Stimulated activated CD8-positive, alpha-beta memory T cell treated with anti-CD3 and anti-CD28 coated beads, Interleukin-7, amount 100 ng/mL, for 4 hours (primary cell): ENCODE measurements around the gene TIAM1.

ENCODE experiments used
- DNase-seq, 2 donors: peaks; one replicate each; pipeline ENCODE4 v3.0.0-alpha.2; 2020; ENCODE audit warnings: low read depth in 2 of 2

Gene TIAM1

DNA sequence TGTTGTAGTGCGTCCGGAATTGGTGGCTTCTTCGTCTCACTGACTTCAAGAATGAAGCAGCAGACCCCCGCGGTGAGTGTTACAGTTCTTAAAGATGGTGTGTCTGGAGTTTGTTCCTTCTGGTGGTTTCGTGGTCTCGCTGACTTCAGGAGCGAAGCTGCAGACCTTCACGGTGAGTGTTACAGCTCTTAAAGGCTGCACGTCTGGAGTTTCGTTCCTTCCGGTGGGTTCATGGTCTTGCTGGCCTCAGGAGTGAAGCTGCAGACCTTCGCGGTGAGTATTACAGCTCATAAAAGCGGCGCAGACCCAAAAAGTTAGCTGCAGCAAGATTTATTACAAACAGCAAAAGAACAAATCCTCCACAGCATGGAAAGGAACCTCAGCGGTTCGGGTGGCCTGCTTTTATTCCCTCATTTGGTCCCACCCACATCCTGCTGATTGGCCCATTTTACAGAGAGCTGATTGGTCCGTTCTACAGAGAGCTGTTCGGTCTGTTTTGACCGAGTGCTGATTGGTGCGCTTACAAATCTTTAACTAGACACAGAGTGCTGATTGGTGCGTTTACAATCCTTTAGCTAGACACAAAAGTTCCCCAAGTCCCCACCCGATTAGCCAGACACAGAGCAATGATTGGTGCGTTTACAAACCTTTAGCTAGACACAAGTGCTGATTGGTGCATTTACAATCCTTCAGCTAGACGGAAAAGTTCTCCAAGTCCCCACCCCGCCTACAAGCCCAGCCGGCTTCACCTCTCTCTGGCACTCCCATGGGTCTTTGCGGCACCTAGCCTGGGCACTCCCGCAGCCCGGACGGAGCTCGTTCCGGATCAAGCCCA, 256.2 kb downstream of the TIAM1 start:
- DNase-seq, result no peak

DNA sequence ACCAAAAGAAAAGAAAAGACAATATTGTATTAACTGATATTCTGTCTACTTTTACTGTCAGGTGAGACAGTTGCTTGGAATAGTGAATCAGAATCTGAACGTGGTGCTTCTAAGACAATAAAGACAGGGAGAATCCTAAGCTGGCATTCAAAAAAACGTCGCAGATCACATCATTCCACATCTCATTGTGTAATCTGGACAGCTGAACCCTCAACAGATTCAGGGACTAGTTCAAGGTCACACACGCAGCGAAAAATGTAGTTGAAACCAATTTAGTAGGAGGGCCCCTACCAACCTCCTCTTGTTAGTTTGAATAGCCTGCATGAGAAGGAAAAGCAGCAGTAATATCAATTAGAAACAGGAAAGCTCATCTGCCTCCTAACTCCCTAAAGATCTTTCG, 259.4 kb downstream of the TIAM1 start:
- DNase-seq, result no peak

DNA sequence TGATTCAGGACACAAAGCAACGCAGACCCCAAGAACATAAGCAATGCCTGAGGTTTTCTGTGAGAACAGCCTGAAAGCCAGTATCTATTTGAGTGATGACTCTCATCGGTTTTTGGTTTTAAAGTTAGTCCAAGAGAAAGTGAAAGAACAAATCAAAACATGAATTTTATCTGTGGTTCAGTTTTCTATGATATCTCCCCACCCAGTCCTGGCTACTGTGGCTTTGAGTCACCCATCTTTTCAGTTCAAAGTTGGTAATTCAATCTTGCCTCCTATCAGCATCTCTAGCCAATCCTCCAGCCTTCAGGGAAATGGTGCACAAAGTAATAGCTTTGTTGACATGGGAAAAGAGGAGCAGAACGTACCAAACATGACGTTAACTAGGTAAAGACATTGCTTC, 265.3 kb downstream of the TIAM1 start:
- no peak for DNase-seq

DNA sequence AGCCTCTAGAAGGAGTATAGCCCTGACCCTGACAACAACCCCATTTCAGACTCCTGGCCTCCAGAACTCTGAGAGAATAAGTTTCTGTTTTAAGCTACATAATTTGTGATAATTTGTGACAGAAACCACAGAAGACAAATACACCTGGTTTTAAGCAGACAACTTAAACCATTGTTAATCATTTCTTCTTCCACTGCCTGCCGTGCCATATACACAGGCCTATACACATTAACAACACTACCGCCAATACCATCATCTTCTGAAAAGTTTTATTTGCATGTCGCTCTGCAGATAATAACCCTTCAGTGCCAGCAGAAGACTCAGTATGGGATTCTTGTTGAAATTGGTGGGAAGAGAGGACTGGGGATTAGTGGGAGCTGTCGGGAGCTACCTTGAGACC, 265.8 kb downstream of the TIAM1 start:
- DNase-seq, result no peak

DNA sequence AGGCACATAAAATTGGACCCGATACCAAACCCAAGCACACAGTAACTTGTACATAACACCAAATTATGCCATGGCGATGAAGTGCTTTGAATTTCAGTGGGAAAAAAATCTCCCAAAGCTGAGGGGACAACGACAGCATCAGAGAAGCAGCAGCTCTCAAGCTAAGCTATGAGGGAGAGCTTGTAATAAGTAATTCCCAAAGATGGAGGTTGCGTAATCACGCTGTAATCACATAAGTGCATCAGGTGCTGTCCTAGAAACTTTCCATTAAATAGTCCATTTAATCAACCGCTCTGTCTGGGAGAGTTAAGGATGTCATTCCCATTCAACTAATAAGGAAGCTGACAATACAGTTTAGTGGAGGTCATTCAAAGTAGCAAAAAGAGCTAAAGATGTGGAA, 268.2 kb downstream of the TIAM1 start:
- no peak for DNase-seq

DNA sequence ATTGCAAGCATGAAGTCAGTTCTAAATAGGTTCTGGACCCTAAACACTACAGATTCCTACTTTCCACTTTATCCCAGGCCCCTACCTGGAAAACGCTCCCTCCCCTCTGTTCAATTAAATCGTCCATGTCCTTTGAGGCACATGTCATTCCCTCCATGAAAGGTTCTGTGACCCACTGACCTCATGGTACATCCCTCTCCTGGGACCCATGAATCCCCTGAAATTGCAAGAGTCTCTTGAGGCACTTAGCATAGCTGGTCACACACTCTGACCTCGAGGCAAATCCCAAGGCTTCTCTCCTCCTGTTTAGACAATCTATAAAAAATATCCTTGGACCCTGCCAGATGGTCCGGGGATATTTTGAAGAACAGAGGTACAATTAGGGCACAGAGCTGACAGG, 271.5 kb downstream of the TIAM1 start:
- DNase-seq, result no peak
